ENCODE measurements around the gene GAP43.

Gene GAP43, protein sequence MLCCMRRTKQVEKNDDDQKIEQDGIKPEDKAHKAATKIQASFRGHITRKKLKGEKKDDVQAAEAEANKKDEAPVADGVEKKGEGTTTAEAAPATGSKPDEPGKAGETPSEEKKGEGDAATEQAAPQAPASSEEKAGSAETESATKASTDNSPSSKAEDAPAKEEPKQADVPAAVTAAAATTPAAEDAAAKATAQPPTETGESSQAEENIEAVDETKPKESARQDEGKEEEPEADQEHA

DNA sequence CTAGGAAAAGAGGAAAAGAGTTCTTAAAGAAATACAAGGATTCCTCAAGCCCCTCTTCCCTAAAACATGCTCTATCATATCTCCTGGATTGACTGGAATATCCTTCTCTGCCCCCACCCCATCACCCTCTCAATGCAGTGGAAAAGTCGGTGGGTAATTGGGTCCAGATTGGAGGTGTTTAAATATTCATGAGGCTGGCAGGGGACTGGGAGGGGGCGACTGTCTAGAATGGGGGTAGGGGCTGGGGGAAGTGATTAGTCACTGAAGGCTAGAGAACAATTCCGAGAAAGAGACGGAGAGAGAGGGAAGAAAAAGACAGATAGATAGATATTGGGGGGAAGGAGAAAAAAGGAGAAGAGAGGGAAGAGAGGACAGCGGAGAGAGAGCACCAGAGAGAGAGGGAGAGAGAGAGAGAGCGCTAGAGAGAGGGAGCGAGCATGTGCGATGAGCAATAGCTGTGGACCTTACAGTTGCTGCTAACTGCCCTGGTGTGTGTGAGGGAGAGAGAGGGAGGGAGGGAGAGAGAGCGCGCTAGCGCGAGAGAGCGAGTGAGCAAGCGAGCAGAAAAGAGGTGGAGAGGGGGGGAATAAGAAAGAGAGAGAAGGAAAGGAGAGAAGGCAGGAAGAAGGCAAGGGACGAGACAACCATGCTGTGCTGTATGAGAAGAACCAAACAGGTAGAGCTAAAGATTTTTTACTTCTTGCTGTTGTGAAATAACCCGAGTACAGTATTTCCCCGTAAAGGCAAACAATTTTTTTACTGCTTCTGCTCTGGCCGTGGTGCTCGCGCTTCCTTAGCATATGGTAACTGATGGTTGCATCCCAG is at the start of gene GAP43:
Gene GAP43 (plus strand): TSS at position 467 of the 825 bp plus-strand sequence. CDS start 180 bp downstream, at position 647.
- H3K27ac ChIP-seq, result no peak within 1 kb of the TSS
- peak; percentile 70 for DNase-seq (ENCODE audit: low read depth, low spot score)

DNA sequence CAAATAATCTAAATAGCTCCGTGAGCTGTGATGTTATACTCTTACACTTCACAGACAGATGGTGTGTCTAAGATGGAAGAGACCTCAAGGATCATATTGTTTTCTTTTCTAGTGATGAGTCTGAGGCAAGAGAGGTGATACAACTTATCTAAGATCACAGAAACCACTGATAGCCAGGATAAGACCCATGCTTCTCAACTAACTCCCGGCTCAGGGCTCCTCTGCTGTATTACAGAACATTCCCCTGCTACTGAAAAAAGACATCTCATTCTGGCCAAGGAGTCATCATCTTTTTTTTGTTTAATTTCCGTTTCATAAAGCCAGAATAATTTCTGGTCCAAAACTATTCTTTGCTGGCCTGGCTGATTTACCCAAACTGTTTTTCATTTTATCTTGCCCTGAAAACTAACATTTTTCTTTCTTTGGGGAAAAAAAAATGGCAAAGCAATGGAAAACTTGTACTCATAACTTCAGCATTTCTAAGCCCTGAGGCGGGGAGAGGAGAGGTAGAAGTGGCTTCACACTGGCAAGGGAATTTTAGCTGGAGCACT is 46.9 kb upstream of the GAP43 start:
- no peak for DNase-seq (ENCODE audit: low read depth, low spot score)
- H3K27ac ChIP-seq, result no peak overlapping the region

DNA sequence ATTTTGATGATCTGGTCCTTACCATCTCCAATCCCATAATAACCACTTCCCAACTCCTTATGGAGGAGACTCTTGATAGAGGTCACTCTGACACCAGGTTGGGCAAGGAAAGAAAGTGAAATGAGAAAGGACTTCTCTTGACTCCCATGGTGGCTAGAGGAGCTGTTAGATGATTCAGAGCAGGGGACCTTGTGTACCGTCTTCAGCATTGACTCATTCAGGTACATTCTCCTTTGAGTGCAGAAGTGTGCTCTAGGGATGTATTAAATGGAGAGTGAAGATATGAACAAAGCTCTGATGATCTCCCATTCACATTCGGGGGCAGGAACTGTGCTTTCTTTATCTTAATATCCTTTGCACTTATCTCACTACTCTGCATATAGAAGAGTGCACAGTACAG is 46.3 kb upstream of the GAP43 start:
- DNase-seq (ENCODE audit: low read depth, low spot score), result no peak
- no peak overlapping the region for H3K27ac ChIP-seq

DNA sequence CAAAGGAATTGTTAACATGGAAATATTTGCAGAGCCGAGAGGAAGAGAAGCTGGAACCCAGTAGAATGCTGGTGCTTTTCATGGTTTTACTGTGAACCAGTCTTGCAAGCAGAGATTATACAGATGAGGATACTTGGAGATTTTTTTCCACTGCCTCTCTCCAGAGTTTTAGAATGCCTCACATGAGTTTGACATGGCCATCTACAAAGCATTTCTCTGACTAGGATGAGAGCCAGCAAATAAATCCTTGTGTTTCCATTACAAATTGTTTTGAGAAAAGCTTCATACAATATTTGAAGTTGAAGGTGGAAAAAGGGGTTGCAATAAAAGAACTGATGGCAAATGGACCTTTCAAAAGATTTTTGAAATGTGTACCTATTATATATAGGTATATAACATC is 45.0 kb upstream of the GAP43 start:
- no peak for DNase-seq (ENCODE audit: low read depth, low spot score)
- no peak overlapping the region for H3K27ac ChIP-seq

DNA sequence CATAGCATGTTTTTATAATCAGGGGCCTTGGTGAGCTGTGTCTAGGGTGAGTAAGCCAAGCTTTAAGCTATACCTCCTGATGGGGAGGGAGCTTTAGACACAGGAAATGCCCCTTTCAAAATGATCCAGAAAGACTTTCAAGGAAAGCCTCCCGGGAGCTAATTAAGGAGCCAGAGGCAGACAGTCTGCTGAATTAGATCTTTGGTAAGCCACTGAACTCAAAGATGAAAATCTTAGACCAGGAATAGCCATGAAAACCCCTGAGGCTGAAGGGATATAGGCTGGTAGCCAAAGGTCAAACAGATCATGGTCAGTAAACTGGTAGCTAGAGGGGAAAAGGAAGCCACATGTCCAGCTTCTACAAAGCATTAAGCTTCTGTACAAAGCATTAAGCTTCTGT is 42.7 kb upstream of the GAP43 start:
- no peak for DNase-seq (ENCODE audit: low read depth, low spot score)
- H3K27ac ChIP-seq, result no peak overlapping the region

DNA sequence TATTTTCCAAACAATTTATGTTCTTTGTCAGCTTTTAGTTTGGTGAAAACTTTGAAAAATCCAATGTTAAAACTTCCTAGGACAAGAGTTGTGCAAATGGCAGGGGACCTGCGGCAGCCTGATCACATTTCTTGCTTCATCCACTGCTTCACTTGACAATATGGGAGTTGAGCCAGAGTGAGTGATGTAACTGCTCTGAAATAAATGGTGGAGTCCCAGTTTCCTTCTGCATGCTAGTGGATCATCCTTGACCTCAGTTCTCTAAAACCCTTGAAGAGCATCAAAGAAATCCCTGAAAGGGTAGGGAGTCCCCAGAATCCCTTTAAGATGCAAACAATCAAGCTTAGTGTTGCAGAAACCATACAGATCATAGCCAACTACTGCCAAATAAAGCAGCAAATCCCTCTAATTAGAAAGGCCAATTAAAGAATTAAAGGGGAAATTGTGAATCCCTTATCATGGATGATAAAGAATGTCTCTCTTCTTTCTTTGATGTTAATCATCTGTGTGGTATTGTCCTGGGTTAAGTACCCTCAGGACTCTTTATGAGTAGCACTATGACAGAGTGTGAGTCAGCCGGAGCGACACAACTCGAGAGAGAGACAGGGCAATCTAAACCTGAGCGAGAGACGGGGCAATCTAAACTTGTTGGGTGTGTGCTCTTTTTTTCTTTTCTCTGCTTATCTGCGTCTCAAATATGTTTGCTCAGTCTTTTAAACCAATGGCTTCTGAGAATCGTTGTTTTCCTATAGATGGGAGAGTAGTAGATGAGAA is 41.8 kb upstream of the GAP43 start:
- H3K27ac ChIP-seq, result no peak overlapping the region
- no peak for DNase-seq (ENCODE audit: low read depth, low spot score)

DNA sequence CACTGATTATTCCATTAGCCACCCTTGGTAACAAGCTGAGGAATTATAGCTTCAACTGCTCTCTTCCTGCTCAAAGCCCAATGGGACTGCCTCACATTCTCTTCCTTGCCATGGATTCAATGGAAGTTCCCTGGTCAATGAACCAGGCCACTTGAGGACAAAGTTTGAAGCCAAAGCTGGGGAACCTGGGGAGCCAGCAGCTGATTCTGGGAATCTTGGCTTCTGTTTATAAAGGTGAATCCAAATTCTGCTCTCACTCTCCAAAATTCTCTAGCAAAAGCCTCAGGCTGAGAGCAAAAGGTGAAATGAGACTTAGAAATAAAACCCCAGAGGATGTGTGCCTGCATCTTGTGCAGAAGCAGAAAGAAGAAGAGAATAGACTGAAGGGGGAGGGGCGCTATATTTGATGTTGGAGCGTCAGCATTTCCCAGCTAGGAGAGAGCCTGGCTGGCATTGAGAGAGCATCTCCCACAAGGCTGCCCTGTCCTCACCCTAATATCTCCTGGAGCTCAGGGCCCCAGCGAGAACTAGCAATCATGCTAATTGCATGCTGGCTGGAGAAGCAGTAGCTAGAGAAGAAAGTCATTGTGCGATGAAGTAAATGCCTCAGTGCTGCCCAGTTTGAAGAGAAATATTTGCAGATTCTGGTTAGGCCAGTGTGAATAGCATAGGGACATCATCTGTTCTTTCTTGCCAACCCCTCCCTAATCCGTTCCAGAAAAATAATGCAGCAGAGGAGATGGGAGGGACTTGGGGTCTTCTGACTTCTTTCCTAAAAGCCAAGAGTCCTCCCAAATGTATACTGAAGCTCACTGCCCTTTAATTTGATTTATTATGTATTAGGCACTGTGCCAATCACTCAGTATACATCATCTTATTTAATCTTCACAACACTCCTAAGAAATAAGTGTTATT is 34.9 kb upstream of the GAP43 start:
- DNase-seq (ENCODE audit: low read depth, low spot score), result no peak
- H3K27ac ChIP-seq, result no peak overlapping the region

DNA sequence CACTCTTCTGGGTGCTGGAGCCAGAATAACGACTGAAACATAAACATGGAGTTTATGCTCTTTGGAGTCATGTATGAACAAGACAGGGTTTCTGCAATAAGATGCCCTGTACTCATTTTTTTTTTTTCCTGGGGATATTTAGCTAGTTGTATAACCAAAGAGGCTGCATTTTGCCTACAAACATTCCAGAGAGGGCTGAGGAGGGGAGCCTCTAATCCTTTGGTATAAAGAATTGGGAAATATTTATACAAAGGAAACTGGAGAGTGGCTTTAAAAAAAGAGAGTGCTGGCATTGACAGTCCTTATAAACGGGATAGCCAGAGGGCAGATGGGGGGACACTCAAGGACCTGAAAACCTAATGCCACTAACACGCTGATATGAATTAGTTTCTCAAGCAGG is 32.4 kb upstream of the GAP43 start:
- no peak for DNase-seq (ENCODE audit: low read depth, low spot score)
- no peak overlapping the region for H3K27ac ChIP-seq

DNA sequence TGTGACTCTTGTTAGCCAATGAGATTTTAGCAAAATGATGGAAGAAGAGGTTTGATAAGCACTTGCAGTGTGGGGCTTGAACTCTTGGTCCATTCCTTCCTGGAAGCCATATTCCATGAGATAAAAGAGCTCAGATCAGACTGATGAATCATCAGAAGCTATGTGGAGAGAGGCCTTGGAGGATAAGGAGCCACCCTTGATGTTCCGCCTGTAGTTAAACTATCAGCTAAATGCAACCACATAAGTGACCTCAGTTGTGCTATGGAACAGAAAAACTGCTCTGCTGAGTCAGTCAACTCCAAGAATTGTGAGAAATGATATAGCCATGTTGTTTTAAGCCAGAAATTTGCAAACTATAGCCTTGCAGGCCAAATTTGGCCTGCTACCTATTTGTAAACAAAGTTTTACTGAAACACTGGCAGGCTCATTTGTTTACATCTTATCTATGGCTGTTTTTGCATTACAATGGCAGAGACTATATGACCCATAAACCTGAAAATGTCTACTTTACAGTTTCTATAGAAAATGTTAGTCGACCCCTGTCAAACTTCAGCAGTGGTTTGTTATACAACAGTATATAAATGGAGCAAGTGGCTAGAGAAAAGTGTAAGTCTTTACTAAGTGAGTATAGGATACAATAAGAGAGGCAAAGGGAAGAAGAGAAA is 27.6 kb upstream of the GAP43 start:
- no peak overlapping the region for H3K27ac ChIP-seq
- DNase-seq (ENCODE audit: low read depth, low spot score), result no peak

DNA sequence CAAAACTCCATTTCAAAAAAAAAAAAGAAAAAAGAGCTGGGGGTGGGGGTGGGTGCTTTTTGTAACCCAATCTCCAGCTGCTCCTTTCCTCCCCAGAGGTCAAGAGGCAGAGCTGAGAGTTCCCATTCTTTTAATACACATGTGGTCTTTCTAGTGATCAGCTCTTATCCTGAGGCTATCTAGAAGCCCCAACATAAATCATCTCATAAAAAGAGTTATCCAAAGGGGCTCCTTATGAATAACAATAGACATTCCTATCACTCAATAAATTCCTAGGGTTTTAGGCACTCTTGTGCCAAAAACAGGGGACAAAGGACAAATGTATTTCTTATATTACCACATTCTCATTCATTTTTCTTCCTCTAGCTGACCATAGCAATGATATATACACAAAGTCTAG is 25.1 kb upstream of the GAP43 start:
- H3K27ac ChIP-seq, result no peak overlapping the region
- no peak for DNase-seq (ENCODE audit: low read depth, low spot score)

DNA sequence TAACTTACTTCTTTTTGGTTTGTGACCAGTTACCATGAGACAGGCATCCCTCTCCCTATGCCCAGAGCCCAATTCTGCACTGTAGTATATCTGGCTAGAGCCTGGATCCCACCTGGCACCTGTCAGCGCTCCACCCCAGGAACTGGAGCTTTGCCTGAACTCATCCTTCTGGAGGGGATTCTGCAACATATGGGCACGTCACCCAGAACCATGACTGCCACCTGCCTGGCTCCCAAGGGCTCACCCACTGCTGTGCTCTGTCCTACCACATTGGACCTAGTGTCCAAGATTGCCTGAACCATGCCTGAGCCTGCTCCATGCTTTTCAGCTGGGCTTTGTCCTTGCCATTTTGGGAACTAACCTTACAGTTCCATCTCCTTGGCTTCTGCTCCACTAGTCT is 21.1 kb upstream of the GAP43 start:
- no peak for DNase-seq (ENCODE audit: low read depth, low spot score)
- no peak overlapping the region for H3K27ac ChIP-seq

DNA sequence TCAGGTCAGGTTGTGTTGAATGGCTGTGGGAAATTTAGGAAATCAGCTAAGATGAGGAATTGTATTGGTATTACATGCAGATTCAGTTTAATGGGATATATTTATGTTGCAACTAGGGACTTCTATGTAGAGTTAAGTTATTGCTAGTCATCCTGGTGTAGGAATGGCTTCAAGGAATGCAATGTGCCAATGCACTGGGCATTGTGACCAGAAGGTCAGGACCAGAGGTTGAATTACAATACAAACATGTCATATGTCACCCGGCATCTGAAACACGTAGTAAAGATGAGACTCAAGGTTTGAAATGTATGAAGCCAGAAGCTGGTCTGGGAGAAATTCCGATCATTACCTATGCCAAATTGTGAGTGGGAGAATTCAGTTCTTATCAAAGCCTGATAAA is 11.7 kb upstream of the GAP43 start:
- no peak overlapping the region for H3K27ac ChIP-seq
- no peak for DNase-seq (ENCODE audit: low read depth, low spot score)

DNA sequence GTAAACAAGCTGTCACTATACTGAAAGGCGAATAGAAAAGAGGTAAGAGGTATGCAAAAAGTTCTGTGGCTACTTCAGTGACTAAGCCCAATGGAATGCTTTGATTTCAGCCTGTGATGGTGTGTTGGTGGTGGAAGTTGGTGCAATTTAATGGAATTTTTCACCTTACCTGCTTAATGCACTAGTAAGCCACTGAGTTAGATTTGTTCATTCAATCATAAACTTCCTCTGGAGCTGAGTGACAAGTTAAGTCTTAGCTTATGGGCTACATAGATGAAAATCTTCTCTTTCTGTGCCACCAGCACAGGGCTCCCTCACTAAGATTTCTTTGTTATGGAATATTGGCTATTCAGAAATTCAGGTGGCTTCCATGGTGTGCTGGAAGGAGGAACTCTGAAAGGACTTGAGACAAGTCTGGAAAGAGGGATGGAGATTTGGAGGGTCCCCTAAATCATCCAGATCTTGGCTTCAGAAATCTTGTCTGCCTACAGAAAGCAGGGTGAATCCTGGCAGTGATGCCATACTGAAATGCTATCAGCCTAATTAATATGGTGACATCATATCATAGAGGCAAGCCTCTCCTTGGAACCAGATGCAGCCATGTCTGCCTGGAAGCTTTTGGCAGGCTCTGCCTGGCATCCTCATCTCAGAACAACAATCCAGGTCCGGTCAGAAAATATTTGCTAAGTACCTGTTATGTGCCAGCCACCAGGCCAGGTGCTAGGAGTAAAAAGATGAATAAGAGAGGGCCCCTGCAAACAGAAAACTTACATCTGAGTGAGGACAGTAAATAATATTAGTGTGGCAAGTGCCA is 8.1 kb upstream of the GAP43 start:
- peak; percentile 1 for DNase-seq (ENCODE audit: low read depth, low spot score)
- no peak overlapping the region for H3K27ac ChIP-seq

DNA sequence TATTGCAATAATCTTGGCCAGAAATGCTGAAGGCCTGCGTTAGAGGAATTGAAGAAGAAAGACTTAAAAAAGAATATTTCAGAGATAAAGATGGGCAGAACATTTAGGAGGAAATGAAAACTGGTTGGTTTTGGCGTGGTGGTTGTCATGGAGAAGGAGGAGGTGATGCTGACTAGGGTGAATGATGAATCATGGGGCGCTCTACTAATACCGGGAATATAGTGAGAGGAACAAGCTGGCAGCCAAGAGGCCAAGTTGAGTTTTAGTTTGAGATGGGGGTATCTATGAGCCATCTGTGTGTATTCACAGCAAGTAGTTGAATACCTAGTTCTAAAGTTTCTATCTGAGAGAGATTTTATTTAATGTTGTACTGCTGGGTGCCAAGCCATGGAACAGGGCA is 6.8 kb upstream of the GAP43 start:
- no peak for DNase-seq (ENCODE audit: low read depth, low spot score)
- no peak overlapping the region for H3K27ac ChIP-seq

DNA sequence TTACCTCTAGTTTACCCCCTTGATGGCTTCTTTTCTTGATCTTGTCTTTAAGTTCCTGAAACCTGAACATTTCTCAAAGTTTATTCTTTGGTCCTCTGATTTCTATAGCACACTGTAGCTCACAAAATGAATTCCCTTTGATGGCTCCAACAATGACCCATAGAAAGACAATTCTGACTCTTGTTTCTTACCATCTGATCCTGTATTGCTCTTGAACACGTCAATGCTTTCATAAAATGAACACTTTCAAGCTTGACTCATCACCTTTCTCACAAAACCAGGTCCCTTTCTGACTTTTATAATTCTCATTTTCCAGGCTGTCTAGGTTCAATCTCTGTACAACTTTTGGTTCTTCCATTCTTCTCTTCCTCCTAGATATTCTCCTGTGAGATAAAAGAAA is 5.7 kb upstream of the GAP43 start:
- no peak for DNase-seq (ENCODE audit: low read depth, low spot score)
- no peak overlapping the region for H3K27ac ChIP-seq

DNA sequence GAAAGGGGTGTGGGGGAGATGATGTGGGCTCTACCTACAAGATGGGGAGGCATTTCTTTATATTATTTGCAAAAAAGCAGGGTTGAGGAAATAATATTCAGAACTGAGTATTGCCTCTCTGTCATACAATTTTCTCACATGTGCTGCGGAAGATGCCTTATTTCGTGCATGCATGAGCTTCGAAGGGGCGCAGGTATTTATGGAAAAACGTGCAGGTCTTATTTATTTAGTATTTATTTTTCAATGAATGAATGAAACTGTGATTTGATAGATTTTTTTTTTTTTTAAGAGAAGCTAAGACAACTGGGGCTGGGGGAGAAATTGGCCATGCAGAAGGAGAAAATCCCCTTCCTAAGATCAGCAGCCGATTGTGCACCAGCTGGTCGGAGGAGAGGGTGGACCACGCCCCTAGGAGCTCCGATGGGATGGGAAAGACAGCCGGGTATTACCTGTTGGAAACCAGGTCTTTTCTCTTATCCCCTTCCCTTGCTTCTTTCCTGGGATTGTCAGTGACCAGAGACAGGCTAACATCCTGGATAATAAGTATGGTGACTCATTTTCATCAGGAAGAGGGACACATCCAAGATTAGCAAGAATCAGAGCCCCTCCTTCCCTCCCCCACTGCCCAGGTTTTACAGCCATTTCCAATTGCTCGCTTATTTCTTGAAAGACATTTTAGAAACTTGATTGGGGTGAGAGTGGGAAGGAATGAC is 875 bp downstream of the GAP43 start:
- no peak for DNase-seq (ENCODE audit: low read depth, low spot score)
- no peak overlapping the region for H3K27ac ChIP-seq

DNA sequence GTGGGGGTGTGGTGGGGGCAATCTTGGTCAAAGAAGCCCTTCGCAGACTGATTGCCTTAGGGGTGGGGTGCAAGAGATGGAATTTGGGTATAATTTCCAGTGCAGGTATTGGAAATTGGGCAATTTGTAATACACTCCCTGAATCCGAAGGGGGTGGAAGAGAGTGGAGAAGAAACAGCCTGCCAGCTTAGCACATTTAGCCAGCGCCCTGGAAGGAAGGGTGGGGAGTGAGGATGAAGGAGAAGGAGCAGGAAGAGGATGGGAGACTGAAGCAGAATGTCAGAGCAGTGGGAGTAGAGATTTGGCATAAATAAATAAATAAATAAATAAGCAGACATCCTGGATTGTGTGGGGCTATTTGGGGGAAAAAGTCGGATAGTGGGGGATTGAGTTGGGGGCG is 1.6 kb downstream of the GAP43 start:
- no peak for DNase-seq (ENCODE audit: low read depth, low spot score)
- no peak overlapping the region for H3K27ac ChIP-seq

DNA sequence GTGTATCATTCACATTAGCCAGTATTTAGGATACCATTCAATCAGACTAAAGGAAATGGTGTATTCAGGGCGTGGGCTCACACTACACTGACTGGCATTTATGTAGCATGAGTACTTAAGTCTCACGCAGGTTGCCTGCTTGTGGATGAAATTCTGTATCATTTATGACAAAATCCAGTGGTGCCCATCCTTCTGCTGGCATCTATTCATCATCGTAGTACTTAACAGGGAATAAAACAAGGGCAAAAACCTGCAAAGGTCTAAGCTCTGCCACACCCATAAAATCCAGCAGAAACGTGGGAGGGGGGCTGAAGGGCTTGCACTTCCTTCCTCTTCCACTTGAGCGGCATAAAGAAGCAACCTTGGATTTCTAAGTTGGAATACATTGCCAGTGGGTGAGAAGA is 2.7 kb downstream of the GAP43 start:
- no peak for DNase-seq (ENCODE audit: low read depth, low spot score)
- no peak overlapping the region for H3K27ac ChIP-seq
